Measurements from ENCODE around the gene RBM33. TPM values are rescaled to one million over a fixed set of nuclear protein-coding genes. Genes with fewer than 3 reads are reported as not detected.

Gene RBM33
- total and polyA plus RNA-seq, 10 of the 15 experiments (the other 5 are each of a cell fraction or from before 2014, with no cell fraction given), result 4.7 to 67.2 (median 24.3) TPM

- no peak for TF ChIP-seq BCLAF1 (IDR thresholded peaks at IDR 0.05)
- TF ChIP-seq PAX5 (IDR thresholded peaks at IDR 0.05; ENCODE audit: borderline replicate concordance, low read depth, low read length), result no peak
Measured at GRCh38 chr7:155706376-155706775, 61.9 kb downstream of the RBM33 start (continued).

GRCh38 chr7:155709453-155709852 is 65.0 kb downstream of the RBM33 start:
- intact Hi-C loops (cut with micrococcal nuclease; ENCODE audit: unreplicated experiment) (no loop called here), in situ Hi-C loops (cut with MboI) (no loop called here)
- no TSS peak for BruUV-seq (replicated peaks)
- no peaks in the 10 kb centered on the region for H3K9me3 ChIP-seq (replicated peaks; ENCODE audit: control insufficient read depth, insufficient read depth, low read length)
- no peaks in the 10 kb centered on the region; the same call in 1 of the 2 replicates for H4K20me1 ChIP-seq (ENCODE audit: control insufficient read depth, insufficient read depth)
- DNase-seq (ENCODE audit: low read depth, low spot score) (no peak), ATAC-seq (peak; percentile 67), FAIRE-seq (peak; percentile 59)
- SMC1A ChIA-PET (ENCODE audit: uncharacterized antibody, unreplicated experiment), result interaction anchor here (0.8 to 2.4 kb wide), 5 partner anchors 11 to 111 kb away, joined by 3 to 7 read pairs (median 3); no protein-coding TSS in a partner anchor
- H3K9ac ChIP-seq (ENCODE audit: control insufficient read depth, insufficient read depth, low read length), result no peak overlapping the region
- no peak for TF ChIP-seq POLR2AphosphoS5 (IDR thresholded peaks at IDR 0.05; ENCODE audit: low read length)
- no peak for TF ChIP-seq ZBTB33 (IDR thresholded peaks at IDR 0.05)
- no peak for TF ChIP-seq HDGF (IDR thresholded peaks at IDR 0.05)
- no peak for TF ChIP-seq E2F8 (IDR thresholded peaks at IDR 0.05; ENCODE audit: low read depth, partially characterized antibody)
- TF ChIP-seq MTA2 (IDR thresholded peaks at IDR 0.05; ENCODE audit: low read depth), result peak; percentile 56; the same call in 1 of the 2 replicates
- no peak for TF ChIP-seq SUZ12 (IDR thresholded peaks at IDR 0.05; ENCODE audit: unreplicated experiment)
- H3K4me1 ChIP-seq (ENCODE audit: control insufficient read depth, insufficient read depth, low read length), result peaks cover 6% of the 10 kb centered on the region
- no peak overlapping the region for H2AFZ ChIP-seq (ENCODE audit: control insufficient read depth, low read depth, low read length)
- RAD21 ChIA-PET (ENCODE audit: unreplicated experiment), result interaction anchor here (0.9 to 1.9 kb wide), 3 partner anchors 17 to 111 kb away, joined by 3 to 5 read pairs (median 3); no protein-coding TSS in a partner anchor
- CTCF ChIA-PET, result interaction anchor here (1.0 to 1.6 kb wide), 3 partner anchors 10 to 110 kb away, joined by 3 to 4 read pairs (median 3); no protein-coding TSS in a partner anchor
- peaks cover 11% of the 10 kb centered on the region for H3K79me2 ChIP-seq (ENCODE audit: control insufficient read depth, insufficient read depth, low read length)
- H3K36me3 ChIP-seq (ENCODE audit: control insufficient read depth in 2 of 2, insufficient read depth in 2 of 2, low read length in 1 of 2), result peaks cover 24 to 47% of the 10 kb centered on the region in 2 experiments
- no peak overlapping the region for H3K4me2 ChIP-seq (ENCODE audit: control insufficient read depth, insufficient read depth)
- no peak overlapping the region for H3K27ac ChIP-seq (ENCODE audit: control insufficient read depth, insufficient read depth)
- H3K4me3 ChIP-seq, result no peak overlapping the region
- POLR2A ChIA-PET, result interaction anchor here (0.7 kb wide), 1 partner anchor 11 kb away, joined by 3 read pairs; no protein-coding TSS in a partner anchor
- no peaks in the 10 kb centered on the region for H3K27me3 ChIP-seq (replicated peaks in 1 of 2; ENCODE audit: control insufficient read depth in 2 of 2, insufficient read depth in 2 of 2, low read length in 1 of 2)
